Lung (tissue), 12 donors: ENCODE data around the gene TIRAP. TPM values are rescaled to one million over a fixed set of nuclear protein-coding genes. Genes with fewer than 3 reads are reported as not detected.

Source experiments
- ATAC-seq: fragments of 200-7000 bp; cut with Tn5 transposase; one replicate; pipeline ENCODE4 v1.9.1; 2020; ENCODE audit warnings: moderate number of reproducible peaks; ENCODE audit not compliant: insufficient read depth, low FRiP score
- DNase-seq, 3 donors: peaks; one replicate each; pipeline ENCODE4 v3.0.0-alpha.2; 2013 to 2017
- H3K27ac ChIP-seq, 2 donors: one replicate each; pipeline ENCODE4 v1.5.1; 2013; ENCODE audit warnings: mild to moderate bottlenecking in 2 of 2, moderate library complexity in 2 of 2, control low read depth in 1 of 2, inconsistent platforms in 1 of 2, low read depth in 1 of 2, low read length in 1 of 2
- H3K27me3 ChIP-seq, 3 donors: one replicate each; pipeline ENCODE4 v1.5.1; 2013; ENCODE audit warnings: low read length in 2 of 3; ENCODE audit not compliant: control insufficient read depth in 3 of 3, insufficient read depth in 3 of 3
- H3K36me3 ChIP-seq, 4 donors: one replicate each; pipeline ENCODE4 v1.5.1; 2013; ENCODE audit warnings: low read length in 4 of 4, mild to moderate bottlenecking in 1 of 4, moderate library complexity in 1 of 4; ENCODE audit not compliant: control insufficient read depth in 4 of 4, insufficient read depth in 4 of 4
- H3K4me1 ChIP-seq, 5 donors: one replicate each; pipeline ENCODE4 v1.5.1; 2013; ENCODE audit warnings: low read length in 5 of 5, mild to moderate bottlenecking in 2 of 5, moderate library complexity in 1 of 5; ENCODE audit not compliant: control insufficient read depth in 5 of 5, insufficient read depth in 5 of 5
- H3K4me3 ChIP-seq: one replicate; pipeline ENCODE4 v1.5.1; 2013; ENCODE audit warnings: mild to moderate bottlenecking, control low read depth, moderate library complexity
- H3K9ac ChIP-seq, 2 donors: one replicate each; pipeline ENCODE4 v1.5.1; 2013; ENCODE audit warnings: low read length in 2 of 2, control low read depth in 1 of 2; ENCODE audit not compliant: insufficient read depth in 1 of 2
- H3K9me3 ChIP-seq, 4 donors: one replicate each; pipeline ENCODE4 v1.5.1; 2013; ENCODE audit warnings: low read length in 3 of 4, mild to moderate bottlenecking in 1 of 4, moderate library complexity in 1 of 4; ENCODE audit not compliant: control insufficient read depth in 4 of 4, insufficient read depth in 3 of 4
- CTCF ChIP-seq: IDR thresholded peaks from 2 replicates; pipeline ENCODE4 v1.5.1; 2012; ENCODE audit warnings: mild to moderate bottlenecking; ENCODE audit errors: control extremely low read depth, extremely low read depth
- WGBS, 2 donors: extraction: QIAGEN DNeasy Blood & Tissue Kit; methylation state at CpG; one replicate each; pipeline ENCODE4 v1.1.7; 2013; 5-methylcytosine and 5-hydroxymethylcytosine counted together
- polyA plus RNA-seq, 2 donors: library from polyadenylated mRNA; stranded (reverse); fragments of 200-250 nt; gene quantifications; one replicate each; pipeline ENCODE4 v1.2.1, GENCODE V29; 2013
- total RNA-seq, 2 donors: library from RNA; depleted of rRNA in 1 of 2; stranded (reverse); fragments of >200 nt in 1 of 2; gene quantifications; one replicate each; pipeline ENCODE4 v1.2.1, GENCODE V29; 2014 to 2021
- donor health status: control.
- donor health status: control.
- donor health status: Bipolar disorder and iron deficiency.
- donor health status: healthy.
- donor health status: DM: yes; HTN: yes; CAD: no.

The TIRAP gene
- total and polyA plus RNA-seq, 4 donors: 5.5 to 12.5 (median 9.7) TPM

DNA sequence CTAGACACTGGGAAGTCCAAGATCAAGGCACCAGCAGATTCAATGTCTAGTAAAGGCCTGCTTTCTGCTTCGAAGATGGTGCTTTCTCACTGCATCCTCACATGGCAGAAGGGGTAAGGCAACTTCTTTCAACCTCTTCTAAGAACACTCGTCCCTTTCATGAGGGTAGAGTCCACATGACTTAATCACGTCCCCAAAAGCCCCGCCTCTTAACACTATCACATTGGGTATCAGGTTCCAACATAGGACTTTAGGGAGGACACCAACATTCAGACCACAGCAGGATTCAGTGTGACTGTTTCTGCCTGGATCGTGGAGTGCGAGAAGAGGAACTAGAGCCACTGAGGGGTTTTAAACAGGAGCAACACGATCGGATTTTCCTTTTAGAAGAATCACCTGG, 3.7 kb upstream of the TIRAP start:
- ATAC-seq (no peak), DNase-seq (no peak)
- TF ChIP-seq CTCF: no peak
- Histone ChIP-seq H3K4me3 (no peak overlapping the region), H3K9ac (no peak overlapping the region), H3K36me3 (peaks cover 3 to 17% (median 13%) of the 10 kb centered on the region in 4 donors), H3K27me3 (no peaks in the 10 kb centered on the region), H3K9me3 (no peaks in the 10 kb centered on the region), H3K27ac (no peak overlapping the region), H3K4me1 (peaks cover 4 to 16% (median 8%) of the 10 kb centered on the region in 5 donors)
- WGBS, 2 donors: 75 to 79% methylated on average over 8 of the region's 8 CpGs

GRCh38 chr11:126280595-126280994, 2.3 kb upstream of the TIRAP start:
- H3K4me1 ChIP-seq: peaks cover 4 to 16% (median 8%) of the 10 kb centered on the region in 5 donors
- no peaks in the 10 kb centered on the region for H3K27me3 ChIP-seq
- peak overlapping the region in 1 of 2 donors; percentile 50 for H3K27ac ChIP-seq
- WGBS, 2 donors: 15 to 45% methylated on average over 5 of the region's 5 CpGs
- no peak overlapping the region for H3K4me3 ChIP-seq
- DNase-seq (peak in 1 of 3 donors; percentile 32), ATAC-seq (no peak)
- H3K9me3 ChIP-seq: no peaks in the 10 kb centered on the region
- H3K9ac ChIP-seq: no peak overlapping the region
- TF ChIP-seq CTCF: no peak
- H3K36me3 ChIP-seq: peaks cover 2 to 15% (median 7%) of the 10 kb centered on the region in 4 donors

GRCh38 chr11:126281245-126281644, 1.6 kb upstream of the TIRAP start:
- WGBS, 2 donors: 58 to 66% methylated on average over 6 of the region's 6 CpGs
- peak; percentile 9 for ATAC-seq
- no peak overlapping the region for H3K27ac ChIP-seq
- peaks cover 4 to 16% (median 8%) of the 10 kb centered on the region in 5 donors for H3K4me1 ChIP-seq
- no peak overlapping the region for H3K4me3 ChIP-seq
- no peaks in the 10 kb centered on the region for H3K27me3 ChIP-seq
- H3K9me3 ChIP-seq: no peaks in the 10 kb centered on the region
- peak; percentile 25 to 57 (median 33) for DNase-seq
- no peak overlapping the region for H3K9ac ChIP-seq
- peaks cover 0 to 11% (median 4%) of the 10 kb centered on the region in 4 donors for H3K36me3 ChIP-seq
- no peak for TF ChIP-seq CTCF

DNA sequence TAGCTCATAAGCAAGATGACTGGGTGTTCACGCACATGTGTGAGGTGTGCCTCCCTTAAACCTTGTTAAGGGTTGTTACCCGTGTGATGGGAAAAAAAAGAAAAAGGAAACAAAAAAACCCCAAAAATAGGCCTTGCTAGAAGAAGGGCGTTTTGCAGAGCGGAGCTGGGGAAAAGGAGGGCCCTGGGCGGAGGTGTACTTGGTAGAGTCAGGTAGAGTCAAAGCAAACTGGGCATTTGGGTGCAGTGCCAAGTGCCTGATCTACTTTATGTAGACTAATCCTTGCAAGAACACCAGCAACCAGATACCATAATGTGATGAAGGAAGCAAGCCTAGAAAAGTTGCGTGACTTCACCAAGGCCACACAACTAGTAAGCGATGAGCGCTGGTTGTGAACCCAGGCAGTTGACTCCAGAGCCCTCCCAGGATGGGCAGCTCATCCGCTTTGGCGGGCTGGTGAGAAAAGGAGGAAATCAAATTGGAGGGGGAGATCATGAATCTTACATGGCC, 1.2 kb upstream of the TIRAP start:
- no peaks in the 10 kb centered on the region for H3K9me3 ChIP-seq
- H3K27ac ChIP-seq: peak overlapping the region; percentile 82 to 88
- no peak overlapping the region for H3K4me3 ChIP-seq
- 71 to 75% methylated on average over 10 of the region's 10 CpGs for WGBS, 2 donors
- no peak for DNase-seq
- TF ChIP-seq CTCF: no peak
- H3K27me3 ChIP-seq: no peaks in the 10 kb centered on the region
- peaks cover 4 to 16% (median 8%) of the 10 kb centered on the region in 5 donors for H3K4me1 ChIP-seq
- H3K36me3 ChIP-seq: peaks cover 0 to 11% (median 4%) of the 10 kb centered on the region in 4 donors
- no peak for ATAC-seq
- H3K9ac ChIP-seq: no peak overlapping the region
